GM13977 (cell line): ENCODE results near the gene P2RX4.

Experiments
- DNase-seq: peaks from one replicate; pipeline ENCODE4 v3.0.0; 2012; ENCODE audit warnings: low spot score
- in situ Hi-C: fragments of 300-500 bp; cut with MboI; formaldehyde crosslinking; loops from one replicate; pipeline ENCODE4 v1.12.0; 2022; ENCODE audit warnings: low sequenced_read_pairs, low pct_unique_long_range_greater_than_20kb, mixed read lengths, inconsistent platforms; ENCODE audit not compliant: unreplicated experiment
- TF ChIP-seq, protein P1 (sequence below): IDR thresholded peaks from 2 replicates; pipeline ENCODE4 v1.5.1; 2012; ENCODE audit warnings: mild to moderate bottlenecking, control low read depth; ENCODE audit not compliant: insufficient read depth; ENCODE audit errors: extremely low read depth, missing control alignments

P2RX4 gene

DNA sequence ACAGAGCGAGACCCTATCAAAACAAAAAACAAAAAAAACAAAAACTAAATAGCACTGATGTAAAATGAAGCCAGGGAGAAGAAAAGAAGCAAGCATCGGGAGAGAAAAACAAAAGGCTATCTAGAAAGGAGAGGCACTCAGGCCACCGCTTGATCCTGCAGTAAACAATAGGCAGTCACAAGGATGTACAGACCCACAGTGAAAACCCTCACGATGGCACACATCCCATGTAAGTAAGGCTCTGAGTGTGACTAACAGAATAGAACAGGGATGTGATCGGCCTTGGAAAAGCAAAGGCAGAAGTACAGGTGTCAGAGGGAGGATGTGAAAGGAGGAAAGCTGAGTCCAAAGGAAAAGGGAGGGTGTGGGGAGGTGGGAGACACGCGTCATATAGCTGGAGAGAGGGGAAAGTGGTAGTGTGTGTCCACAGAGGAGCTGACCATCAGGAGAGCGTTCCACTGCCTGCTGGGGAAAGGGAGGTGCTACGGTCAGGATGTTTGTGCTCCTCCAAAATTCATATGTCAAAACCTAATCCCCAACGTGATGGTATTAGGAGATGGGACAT lies 55.1 kb downstream of the P2RX4 start:
- in situ Hi-C loops: no loop called here

DNA sequence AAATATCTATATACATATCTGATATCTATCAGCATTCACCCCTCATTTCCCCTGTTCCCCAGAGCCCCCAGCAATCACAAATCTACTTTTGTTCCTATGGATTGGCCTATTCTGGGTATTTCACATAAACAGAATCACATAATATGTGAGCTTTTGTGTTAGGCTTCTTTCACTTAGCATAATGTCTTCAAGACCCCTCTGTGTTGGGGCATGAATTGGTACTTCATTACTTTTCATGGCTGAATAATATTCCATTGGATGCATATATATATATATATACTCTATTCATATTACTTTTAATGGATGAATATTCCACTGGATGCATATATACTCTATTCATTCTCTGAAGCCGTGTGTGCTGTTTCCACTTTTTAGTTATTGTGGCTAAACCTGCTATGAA lies 57.9 kb downstream of the P2RX4 start:
- TF ChIP-seq, protein P1, sequence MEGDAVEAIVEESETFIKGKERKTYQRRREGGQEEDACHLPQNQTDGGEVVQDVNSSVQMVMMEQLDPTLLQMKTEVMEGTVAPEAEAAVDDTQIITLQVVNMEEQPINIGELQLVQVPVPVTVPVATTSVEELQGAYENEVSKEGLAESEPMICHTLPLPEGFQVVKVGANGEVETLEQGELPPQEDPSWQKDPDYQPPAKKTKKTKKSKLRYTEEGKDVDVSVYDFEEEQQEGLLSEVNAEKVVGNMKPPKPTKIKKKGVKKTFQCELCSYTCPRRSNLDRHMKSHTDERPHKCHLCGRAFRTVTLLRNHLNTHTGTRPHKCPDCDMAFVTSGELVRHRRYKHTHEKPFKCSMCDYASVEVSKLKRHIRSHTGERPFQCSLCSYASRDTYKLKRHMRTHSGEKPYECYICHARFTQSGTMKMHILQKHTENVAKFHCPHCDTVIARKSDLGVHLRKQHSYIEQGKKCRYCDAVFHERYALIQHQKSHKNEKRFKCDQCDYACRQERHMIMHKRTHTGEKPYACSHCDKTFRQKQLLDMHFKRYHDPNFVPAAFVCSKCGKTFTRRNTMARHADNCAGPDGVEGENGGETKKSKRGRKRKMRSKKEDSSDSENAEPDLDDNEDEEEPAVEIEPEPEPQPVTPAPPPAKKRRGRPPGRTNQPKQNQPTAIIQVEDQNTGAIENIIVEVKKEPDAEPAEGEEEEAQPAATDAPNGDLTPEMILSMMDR: no peak
- no peak for DNase-seq
- in situ Hi-C loops: no loop called here

More for the DNA sequence above, 55.1 kb downstream of the P2RX4 start:
- TF ChIP-seq, protein P1: no peak
- DNase-seq: no peak

DNA sequence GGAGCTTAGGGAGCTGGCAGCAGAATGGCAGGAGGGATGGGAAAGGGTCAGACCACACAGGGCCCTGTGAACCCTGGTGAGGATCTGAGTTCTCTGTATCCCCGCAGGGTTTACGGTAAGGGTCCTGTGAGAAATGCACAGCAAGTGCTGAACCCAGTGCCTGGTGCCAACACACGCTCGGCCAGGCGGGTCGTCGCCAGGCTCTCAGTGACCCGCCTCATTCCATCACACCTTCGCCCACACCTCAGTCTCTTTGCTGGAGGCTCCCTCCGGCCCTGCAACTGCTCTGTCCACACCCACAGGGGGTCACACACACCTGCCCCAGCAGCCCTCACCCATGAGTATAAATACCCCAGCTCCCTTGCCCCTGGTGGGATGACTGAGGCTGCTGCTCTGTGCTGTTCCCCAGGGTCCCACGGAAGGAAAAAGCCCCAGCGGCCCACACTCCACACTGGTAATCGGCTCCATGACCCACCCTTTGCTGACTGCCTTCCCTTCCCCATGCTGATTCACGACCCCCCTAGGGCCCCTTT lies 63.5 kb downstream of the P2RX4 start:
- TF ChIP-seq, protein P1: no peak
- no peak for DNase-seq
- in situ Hi-C loops: no loop called here

DNA sequence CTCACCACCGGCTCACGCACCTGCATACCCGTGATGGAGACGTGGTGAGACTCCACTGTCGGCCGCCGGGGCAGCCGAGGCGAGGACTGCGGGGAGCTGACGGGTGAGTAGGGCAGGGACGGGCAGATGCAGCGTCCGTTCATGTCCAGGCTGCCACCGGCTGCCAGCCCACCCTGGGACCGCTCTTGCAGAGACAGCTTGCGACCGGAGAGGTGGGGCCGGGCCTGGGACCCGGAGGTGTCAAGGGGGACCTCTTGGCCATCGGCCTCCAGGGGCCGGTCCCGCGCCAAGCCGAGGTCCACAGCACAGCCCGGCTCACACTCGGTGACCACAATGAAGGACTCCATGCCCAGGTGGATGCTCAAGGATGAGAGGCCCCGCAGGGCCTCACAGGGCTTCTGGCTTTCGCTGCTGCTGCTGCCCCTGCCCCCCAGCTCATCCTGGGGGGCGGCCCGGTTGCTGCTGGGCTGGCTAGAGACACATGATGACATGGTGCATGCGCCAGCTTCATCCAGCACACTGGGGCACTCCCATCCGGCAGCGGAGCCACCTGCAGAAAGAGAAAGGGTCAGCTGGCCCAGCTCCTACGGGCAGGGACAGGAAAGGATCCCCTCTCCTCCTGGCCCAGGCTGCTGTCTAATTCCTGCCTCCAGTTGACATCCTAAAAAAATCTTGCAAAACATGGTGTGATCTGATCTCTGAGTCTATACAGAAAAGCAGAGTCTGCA lies 64.3 kb downstream of the P2RX4 start:
- TF ChIP-seq, protein P1: no peak
- in situ Hi-C loops: no loop called here
- no peak for DNase-seq

DNA sequence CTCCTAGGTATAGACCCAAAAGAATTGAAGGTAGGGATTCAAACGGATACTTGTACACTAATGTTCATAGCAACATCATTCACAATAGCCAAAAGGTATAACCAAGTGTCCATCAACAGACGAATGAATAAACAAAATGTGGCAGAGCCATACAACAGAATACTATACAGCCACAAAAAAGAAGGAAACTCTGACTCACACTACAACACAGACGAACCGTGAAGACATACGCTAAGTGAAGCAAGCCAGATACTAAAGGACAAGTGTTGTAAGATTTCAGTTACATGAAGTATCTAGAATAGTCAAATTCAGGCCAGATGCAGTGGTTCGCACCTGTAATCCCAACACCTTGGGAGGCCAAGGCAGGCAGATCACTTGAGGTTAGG lies 67.4 kb downstream of the P2RX4 start:
- TF ChIP-seq, protein P1: no peak
- no peak for DNase-seq
- in situ Hi-C loops: no loop called here

DNA sequence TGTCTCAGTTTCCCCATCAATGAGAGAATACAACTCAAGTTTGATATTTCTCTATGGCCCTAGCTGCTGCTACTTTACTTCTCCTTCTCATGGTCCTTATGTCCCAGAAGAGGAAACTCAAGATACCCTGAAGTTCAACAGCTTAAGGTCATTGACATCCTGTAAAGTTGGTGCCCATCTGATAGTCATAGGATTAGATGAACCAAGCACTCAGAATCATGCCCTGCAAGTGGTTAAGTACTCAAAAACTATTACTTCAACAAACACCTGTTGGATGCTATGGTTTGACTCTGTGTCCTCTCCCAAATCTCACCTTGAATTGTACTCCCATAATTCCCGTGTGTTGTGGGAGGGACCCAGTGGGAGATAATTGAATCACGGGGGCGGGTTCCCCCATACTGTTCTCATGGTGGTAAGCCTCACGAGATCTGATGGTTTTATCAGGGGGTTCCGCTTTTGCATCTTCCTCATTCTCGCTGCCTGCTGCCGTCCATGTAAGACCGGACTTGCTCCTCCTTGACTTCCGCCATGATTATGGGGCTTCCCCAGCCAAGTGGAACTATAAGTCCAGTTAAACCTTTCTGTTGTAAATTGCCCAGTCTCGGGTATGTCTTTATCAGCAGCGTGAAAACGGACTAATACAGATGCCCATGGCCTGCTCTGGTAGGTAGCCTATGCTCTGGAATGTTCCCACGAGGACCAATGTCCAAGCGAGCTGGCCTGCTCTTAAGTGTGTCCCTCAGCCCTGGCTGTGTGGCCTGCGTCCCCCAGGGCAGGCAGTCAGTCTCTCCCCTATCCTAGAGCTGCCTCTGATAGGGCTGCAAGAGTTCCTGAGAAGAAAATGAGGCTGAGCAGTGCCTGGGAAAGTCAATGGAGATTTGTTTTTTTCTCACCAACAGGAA lies 68.5 kb downstream of the P2RX4 start:
- TF ChIP-seq, protein P1: no peak
- DNase-seq: no peak
- in situ Hi-C loops: no loop called here
